ENCODE measurements around the gene COG1.
"Not testable (repeated sequence)": the region's sequence is repeated elsewhere in the genome, so short reads cannot be mapped to it uniquely, and the experiment has no call there.

Gene COG1, protein sequence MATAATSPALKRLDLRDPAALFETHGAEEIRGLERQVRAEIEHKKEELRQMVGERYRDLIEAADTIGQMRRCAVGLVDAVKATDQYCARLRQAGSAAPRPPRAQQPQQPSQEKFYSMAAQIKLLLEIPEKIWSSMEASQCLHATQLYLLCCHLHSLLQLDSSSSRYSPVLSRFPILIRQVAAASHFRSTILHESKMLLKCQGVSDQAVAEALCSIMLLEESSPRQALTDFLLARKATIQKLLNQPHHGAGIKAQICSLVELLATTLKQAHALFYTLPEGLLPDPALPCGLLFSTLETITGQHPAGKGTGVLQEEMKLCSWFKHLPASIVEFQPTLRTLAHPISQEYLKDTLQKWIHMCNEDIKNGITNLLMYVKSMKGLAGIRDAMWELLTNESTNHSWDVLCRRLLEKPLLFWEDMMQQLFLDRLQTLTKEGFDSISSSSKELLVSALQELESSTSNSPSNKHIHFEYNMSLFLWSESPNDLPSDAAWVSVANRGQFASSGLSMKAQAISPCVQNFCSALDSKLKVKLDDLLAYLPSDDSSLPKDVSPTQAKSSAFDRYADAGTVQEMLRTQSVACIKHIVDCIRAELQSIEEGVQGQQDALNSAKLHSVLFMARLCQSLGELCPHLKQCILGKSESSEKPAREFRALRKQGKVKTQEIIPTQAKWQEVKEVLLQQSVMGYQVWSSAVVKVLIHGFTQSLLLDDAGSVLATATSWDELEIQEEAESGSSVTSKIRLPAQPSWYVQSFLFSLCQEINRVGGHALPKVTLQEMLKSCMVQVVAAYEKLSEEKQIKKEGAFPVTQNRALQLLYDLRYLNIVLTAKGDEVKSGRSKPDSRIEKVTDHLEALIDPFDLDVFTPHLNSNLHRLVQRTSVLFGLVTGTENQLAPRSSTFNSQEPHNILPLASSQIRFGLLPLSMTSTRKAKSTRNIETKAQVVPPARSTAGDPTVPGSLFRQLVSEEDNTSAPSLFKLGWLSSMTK

DNA sequence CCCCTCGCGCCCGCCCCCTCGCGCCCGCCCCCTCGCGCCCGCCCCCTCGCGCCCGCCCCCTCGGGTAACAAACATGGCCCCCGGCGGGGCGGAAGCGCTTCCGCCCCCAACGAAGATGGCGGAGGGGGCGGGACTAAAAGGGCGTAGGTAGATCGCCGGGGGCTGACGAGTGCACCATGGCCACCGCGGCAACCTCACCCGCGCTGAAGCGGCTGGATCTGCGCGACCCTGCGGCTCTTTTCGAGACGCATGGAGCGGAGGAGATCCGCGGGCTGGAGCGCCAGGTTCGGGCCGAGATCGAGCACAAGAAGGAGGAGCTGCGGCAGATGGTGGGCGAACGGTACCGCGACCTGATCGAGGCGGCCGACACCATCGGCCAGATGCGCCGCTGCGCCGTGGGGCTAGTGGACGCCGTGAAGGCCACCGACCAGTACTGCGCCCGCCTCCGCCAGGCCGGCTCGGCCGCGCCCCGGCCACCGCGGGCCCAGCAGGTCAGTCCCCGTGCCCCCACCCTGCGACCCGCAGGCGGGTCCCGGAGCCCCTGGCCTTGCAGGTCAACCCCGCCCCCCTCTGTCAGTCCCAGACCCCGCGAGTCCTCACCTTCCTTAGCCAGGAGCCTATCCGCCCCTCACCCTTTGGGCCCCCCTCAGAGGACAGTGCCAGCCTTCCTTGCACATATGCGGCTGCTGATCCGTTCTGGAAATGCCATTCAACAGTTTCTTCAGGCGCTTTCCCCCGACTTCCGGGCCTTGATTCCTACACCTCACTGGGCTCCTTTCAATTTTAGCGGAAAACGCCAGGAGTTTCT, at the start of gene COG1:
TSS of gene COG1 (plus strand) at position 162 of the 808 bp plus-strand sequence. CDS start at position 177, 15 bp downstream.
- DNase-seq (ENCODE audit: low read depth): peak; percentile 30

DNA sequence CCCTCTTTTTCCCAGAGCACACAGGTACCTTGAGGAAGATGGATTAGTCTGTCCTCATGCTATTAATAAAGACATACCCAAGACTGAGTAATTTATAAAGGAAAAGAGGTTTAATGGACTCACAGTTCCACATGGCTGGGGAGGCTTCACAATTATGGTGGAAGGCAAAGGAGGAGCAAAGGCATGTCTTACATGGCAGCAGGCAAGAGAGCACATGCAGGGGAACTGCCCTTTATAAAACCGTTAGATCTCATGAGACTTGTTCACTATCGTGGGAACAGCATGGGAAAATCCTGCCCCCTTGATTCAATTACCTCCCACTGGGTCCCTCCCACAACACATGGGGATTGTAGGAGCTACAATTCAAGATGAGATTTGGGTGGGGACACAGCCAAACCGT, 48.6 kb upstream of the COG1 start:
- DNase-seq (ENCODE audit: low read depth): not testable (repeated sequence)

DNA sequence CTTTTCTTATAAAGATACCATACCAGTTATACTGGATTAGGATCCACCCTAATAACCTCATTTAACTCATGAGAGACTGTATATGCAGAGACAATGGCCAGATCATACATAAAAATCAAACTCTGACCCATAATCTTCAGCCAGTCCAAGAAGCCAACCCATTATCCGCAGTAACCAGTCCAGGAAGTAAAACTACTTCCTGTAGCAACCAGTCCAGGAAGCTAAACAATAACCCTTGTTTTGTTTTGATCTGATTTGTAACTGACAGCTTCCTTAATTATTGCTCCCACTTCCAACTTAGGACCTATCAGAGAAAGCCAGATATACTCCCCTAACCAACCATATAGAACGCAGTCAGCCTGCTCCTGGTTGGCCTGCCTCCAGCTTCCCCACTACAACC, 47.2 kb upstream of the COG1 start:
- no peak for DNase-seq (ENCODE audit: low read depth)

DNA sequence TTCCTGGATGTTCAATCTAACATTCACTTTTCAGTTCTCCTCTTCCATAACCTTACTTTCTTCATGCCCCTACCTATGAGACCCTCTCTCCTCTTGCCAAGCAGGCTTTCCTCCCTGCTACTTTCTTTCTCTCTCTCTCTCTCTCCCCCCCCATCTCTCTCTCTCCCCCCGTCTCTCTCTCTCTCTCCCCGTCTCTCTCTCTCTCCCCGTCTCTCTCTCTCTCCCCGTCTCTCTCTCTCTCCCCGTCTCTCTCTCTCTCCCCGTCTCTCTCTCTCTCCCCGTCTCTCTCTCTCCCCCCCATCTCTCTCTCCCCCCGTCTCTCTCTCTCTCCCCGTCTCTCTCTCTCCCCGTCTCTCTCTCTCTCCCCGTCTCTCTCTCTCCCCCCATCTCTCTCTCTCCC, 45.1 kb upstream of the COG1 start:
- not testable (repeated sequence) for DNase-seq (ENCODE audit: low read depth)

DNA sequence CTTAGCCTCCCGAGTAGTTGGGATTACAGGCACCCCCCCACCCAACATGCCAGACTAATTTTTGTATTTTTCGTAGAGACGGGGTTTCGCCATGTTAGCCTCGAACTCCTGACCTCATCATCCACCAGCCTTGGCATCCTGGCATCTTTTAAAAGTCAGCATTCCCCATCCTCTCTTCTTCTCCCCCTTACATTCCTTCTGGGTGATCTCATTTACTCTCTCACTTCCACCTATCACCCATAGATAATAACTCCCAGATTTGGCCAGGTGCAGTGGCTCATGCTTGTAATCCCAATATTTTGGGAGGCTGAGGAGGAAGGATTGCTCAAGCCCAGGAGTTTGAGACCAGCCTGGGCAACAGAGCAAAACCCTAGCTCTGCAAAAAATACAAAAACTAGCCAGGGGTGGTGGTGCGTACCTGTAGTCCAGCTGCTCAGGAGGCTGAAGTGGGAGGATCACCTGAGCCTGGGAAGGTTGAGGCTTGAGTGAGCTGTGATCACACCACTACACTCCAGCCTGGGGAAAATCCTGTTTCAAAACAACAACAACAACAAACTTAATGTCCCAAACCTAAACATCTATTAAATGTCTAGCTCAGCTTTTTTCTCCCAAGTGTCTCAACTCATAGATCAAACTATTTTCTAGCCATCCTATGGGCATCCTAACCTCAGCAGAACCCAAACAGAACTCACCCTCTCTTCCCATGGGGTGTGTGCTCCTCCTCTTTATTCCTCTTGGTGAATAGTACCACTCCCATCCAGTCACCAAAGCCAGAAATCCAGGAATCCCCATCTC, 44.1 kb upstream of the COG1 start:
- DNase-seq (ENCODE audit: low read depth): no peak

DNA sequence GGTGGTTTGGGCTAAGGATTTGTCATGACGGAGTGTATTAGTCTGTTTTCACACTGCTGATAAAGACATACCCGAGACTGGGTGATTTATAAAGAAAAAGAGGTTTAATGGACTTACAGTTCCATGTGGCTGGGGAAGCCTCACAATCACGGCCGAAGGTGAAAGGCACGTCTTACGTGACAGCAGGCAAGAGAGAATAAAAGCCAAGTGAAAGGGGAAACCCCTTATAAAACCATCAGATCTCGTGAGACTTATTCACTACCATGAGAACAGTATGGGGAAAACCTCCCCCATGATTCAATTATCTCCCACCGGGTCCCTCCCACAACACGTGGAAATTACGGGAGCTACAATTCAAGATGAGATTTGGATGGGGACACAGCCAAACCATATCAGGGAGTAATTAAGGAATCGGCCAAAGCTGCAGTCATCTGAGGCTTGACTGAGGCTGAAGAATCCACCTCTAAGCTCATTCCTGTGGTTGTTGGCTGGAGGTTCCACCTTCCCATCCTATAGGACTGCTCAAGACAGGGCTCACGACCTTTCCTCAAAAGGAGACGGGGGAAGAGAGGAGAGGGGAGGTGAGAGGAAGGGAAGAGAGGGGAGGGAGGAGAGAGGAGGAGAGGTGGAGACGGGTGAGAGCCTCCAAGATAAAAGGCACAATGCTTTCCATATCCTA, 42.1 kb upstream of the COG1 start:
- DNase-seq (ENCODE audit: low read depth): not testable (repeated sequence)

DNA sequence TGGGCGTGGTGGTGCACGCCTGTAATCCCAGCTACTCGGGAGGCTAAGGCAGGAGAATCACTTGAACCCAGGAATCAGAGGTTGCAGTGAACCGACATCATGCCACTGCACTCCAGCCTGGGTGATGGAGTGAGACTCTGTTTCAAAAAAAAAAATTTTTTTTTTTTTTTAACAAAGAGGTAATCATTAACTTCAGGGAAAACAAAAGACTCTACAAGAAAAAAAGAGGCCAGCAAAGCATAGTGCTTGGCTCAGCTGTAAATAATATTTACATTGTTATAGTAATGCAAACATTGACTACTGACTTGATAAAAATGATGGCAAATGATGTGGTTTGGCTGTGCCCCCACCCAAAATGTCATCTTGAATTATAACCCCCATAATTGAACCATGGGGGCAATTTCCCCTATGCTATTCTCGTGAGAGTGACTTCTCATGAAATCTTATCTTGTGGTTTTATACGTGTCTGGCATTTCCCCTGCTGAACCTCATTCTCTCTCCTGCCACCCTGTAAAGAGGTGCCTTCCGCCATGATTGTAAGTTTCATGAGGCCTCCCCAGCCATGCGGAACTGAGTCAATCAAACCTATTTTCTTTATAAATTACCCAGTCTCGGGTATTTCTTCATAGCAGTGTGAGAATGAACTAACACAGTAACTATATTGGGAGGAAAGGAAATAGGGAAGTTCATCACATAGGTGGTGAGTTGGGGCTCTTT, 40.8 kb upstream of the COG1 start:
- no peak for DNase-seq (ENCODE audit: low read depth)

DNA sequence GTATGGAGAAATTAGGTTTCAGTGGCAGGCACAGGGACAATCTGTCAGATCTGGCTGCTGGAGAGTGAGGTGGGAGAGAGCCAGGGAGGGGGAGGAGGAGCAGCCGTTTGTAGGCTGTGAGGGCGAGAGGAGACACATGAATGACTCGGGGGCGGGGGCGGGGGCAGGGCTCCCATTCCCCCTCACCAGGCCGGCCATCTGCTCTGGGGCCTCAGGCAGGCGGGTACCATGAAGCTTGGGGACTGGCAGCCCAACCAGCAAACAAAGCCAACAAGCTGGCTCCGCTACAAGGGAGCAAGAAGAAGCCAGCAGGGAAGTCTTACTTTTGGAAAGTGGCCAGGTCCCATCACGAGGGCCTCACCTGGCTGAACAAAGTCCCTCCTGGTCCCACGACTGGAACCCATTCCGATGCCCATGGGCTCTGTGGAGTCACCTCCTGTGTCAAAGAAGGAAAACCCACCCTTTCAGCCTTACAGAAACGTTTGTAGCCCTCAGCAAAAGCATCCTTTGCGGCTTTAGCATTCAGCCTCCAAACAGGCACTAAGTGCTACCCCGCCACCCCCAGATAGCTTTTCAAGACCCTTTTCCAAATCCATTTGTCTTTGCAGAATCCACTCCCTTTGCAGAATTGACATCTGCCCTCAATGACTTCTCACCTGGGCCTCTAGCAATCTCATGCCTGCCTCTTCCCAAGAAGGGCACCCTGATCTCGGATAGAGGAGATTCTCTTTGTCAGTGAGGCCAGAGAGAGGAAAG, 37.3 kb upstream of the COG1 start:
- DNase-seq (ENCODE audit: low read depth): no peak

DNA sequence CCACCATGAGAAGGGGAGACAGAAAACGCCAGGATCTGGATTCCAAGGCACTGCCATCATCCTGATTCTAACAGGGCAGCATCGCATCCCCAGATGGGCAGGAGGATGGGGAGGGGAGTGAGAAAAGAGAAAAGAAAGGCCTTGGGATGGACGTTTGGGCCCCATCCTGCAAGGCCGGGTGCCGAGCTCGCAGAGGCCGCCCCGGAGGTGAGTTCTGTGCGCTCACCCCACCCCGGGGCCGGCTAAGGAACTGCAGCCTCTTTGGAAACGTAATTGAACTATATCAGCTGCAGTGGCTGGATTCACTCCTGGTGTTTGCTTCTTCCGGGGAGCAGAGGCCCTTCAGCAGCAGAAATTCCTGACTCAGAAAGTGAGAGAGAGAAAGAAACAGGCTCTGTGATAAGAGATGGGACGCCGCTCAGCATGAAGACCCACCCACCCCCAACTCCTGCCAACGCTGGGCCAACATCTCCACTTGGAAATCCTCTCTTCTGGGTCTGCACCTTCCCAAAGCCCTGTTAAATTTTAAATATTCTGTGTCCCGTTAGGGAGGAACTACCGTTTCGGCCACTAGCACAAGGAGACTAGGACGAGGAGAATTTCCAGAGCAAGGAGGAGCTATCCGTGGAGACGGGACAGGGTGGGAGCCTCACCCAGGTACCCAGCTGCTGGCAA, 36.6 kb upstream of the COG1 start:
- DNase-seq (ENCODE audit: low read depth): no peak

DNA sequence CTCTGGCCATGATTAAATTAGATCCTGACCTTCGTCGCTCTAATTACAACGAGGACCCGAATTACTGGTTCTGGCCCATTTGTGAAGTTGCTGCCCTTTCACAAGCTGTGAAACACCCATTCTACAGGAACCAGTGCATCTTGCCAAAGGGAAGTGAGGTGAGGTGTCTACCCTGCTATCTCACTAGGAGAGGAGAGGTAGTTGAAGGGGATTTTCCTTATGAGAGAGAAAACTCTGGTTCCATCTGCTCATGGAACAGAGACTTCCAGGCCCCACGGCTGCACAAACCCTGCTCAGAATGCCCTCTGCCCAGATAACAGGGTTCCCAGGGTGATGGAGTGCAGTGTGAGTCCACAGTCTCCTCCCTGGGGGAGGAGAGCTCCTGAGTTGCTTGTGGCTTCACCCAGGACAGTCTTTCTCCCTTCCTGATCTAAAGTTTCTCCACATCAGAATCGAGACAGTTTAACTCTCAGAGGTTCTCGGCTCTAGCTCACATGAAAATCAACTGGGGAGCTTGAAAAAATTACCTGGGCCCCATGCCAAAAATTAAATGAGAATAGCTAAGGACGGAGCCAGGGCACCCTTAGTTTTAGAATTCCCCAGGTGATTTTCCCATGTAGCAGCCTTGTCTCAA, 35.9 kb upstream of the COG1 start:
- no peak for DNase-seq (ENCODE audit: low read depth)

DNA sequence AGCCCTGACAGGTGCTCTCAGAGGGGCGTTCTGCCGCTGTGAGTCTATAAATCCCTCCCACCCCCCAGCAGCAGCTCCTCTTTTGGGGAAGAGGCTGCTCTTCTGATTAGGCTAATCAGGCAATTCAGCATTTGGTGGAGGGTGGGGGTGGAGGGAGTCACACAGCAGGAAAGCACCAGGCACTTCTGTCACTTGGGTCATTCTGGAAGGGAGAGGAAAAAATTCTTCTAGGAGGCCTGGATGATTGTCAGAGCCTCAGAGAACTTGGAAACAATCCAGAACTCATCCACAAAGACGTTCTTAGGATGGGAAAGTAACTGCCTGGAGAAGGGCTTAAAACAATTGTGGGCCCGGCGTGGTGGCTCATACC, 35.3 kb upstream of the COG1 start:
- DNase-seq (ENCODE audit: low read depth): no peak

DNA sequence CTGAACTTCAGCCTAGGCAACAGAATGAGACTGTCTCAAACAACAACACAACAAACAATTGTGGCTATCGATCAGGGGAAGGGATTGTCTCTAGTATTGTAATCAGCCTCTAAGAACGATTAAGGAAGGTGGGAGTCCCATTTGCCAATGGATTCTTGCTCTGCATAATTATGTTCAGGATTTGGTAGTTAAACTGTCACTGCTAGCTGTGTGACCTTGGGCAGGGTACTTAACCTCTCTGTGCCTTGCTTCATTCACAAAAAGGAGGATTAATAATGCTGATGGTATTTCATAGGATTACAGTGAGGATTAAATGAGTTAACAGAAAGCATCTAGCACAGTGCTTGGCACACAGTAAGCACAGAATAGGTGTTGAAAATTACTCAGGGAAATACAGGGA, 34.7 kb upstream of the COG1 start:
- DNase-seq (ENCODE audit: low read depth): no peak

DNA sequence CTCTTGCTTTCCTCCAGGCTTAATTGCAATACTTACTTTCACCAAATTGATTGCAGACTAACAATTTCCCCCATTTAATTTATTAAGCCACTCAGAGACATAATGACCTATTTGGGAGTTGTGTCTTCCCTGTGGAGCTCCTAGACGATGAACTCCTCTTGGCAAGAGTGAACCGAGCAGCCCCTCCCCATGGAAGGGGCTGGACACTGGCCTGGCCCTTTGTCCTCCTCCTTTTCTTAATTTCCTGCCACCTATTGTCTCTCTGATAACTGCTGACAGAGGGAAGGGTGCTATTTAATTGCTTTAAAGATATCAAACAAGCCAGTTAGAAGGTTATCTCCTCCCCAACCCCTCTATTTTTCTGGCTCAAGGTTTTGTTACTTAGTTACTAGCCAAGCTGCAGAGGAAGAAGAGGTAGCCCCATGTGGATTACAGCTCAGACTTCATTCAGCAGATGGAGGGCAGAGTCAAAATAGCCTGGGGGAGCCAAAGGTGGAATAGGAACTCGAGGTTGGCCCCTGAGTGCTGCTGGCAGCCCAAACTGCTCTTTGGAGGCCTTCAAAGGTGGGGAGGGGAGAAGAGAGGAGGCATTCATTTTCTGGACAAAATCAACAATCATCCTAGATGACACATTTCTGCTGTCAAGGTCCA, 31.8 kb upstream of the COG1 start:
- DNase-seq (ENCODE audit: low read depth): no peak

DNA sequence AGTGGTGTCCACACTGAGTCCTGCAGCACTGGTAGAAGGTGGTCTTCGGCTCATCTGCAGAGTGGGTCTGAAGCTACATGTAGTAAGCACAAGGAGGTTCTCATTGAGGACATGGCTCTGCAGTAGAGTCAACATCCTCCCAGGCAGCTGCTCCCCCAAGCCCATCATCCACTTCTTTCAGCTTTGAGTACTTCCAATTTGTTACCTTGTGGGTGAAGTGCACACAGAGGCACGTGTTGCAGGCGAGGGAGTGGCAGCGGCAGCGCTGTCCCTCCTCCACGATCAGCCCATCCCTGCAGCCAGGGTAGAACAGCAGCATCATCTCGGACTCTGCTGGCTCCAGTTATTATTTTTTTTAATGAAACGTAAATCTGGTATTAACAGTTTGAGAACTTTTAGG, 29.8 kb upstream of the COG1 start:
- no peak for DNase-seq (ENCODE audit: low read depth)

DNA sequence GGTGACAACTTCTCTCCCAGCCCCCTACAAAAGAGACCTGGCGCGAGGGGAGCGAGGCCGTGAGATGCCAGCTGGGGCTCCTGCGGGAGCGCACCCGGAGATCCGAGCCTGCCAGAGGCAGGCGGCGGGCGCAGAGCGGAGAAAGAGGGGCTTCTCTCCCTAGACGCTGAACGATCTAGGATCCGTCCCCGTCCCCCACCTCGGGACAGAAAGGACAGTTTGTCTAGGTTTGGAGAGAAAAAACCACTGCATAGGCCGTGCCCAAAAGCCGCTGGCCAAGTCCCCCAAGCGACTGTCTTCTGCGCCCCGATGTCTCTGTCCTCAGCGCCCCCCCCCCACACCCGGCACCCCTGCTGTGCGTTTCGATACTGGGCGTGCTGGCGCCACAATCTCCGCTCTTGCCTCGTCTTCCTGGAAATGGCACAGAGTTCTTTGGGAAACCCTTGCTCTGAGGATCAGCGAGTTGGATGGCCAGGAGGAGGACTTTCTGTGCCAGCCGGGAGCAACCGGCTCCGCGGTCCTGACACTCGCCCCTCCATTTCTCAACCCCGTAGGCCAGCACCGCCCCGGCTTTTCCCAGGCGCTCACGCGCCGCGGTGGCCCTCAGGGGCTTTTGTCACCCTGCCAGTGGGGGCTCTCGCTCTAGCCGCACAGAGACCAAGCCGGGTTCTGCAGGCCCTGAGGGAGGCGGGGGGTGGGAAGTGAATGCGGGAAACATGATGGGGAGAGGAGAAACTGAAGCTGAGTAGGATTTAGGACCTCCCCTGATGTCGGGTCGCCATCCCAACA, 27.0 kb upstream of the COG1 start:
- no peak for DNase-seq (ENCODE audit: low read depth)

DNA sequence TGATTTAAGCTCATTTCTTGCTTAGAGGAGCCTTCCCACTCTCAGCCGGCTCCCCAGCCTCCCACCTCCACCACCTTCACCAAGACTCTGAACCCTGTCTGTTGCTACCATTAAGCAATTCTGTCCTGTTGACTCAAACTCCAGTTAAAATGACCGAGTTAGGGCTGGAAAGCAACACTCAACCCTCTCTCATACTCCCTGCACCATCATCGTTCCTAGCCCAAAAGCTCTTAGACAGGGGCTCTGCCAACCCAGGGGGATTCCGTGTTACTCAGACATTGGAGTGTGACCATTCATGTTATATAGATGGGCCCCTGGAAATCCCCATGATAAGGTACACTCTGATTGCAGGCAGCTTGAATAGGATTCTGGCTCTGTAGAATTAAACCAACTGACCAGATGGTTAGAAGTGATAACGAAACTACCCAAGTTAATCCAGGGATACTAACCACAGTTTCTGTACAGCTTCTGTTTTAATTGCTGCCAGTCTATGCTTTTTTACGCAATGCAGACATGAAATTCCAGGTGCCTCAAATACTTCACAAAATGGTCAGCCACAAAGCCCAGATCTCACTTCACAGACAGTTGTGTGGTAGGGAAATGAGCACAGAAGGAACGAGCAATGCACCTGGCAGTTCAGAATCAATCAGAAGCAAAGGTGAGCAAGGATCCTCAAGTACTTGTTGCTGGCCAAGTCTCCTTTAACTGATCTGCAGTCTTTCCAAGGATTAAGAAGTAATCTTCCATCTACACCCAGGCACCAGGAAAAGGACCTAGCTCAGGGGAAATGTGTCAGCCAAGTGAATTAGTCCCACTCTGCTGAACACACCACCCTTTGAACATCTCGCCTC, 25.9 kb upstream of the COG1 start:
- no peak for DNase-seq (ENCODE audit: low read depth)

All from HS-5 (cell line).